Measurements from ENCODE around the gene ENAH.

The ENAH gene

GRCh38 chr1:225602590-225603206 lies 50.2 kb downstream of the ENAH start:
- DNase-seq (ENCODE audit: low spot score), result no peak

- no peak for DNase-seq (ENCODE audit: low spot score)
These were observed 50.9 kb downstream of the ENAH start for GRCh38 chr1:225601902-225602589.

GRCh38 chr1:225598847-225599246 lies 54.1 kb downstream of the ENAH start:
- no peak for DNase-seq (ENCODE audit: low spot score)

- DNase-seq (ENCODE audit: low spot score), result no peak
These were observed 54.9 kb downstream of the ENAH start for GRCh38 chr1:225597926-225598575.

- DNase-seq (ENCODE audit: low spot score), result no peak
These were observed 56.2 kb downstream of the ENAH start for GRCh38 chr1:225596736-225597135.

- no peak for DNase-seq (ENCODE audit: low spot score)
These were observed 56.9 kb downstream of the ENAH start for GRCh38 chr1:225595974-225596551.

- no peak for DNase-seq (ENCODE audit: low spot score)
These were observed 57.5 kb downstream of the ENAH start for GRCh38 chr1:225595452-225595851.

GRCh38 chr1:225593414-225593813 lies 59.5 kb downstream of the ENAH start:
- no peak for DNase-seq (ENCODE audit: low spot score)

GRCh38 chr1:225592362-225593025 lies 60.4 kb downstream of the ENAH start:
- DNase-seq (ENCODE audit: low spot score), result no peak

- no peak for DNase-seq (ENCODE audit: low spot score)
These were observed 65.6 kb downstream of the ENAH start for GRCh38 chr1:225587310-225587709.

GRCh38 chr1:225581186-225581585 lies 71.7 kb downstream of the ENAH start:
- no peak for DNase-seq (ENCODE audit: low spot score)

- no peak for DNase-seq (ENCODE audit: low spot score)
These were observed 72.5 kb downstream of the ENAH start for GRCh38 chr1:225580238-225581099.

GRCh38 chr1:225578251-225578977 lies 74.5 kb downstream of the ENAH start:
- DNase-seq (ENCODE audit: low spot score), result no peak

GRCh38 chr1:225577241-225577640 lies 75.7 kb downstream of the ENAH start:
- no peak for DNase-seq (ENCODE audit: low spot score)

GRCh38 chr1:225573216-225573615 lies 79.7 kb downstream of the ENAH start:
- DNase-seq (ENCODE audit: low spot score), result no peak

- no peak for DNase-seq (ENCODE audit: low spot score)
These were observed 80.5 kb downstream of the ENAH start for GRCh38 chr1:225572422-225572821.

GRCh38 chr1:225567789-225568188 lies 85.1 kb downstream of the ENAH start:
- no peak for DNase-seq (ENCODE audit: low spot score)

GRCh38 chr1:225565847-225566246 lies 87.1 kb downstream of the ENAH start:
- DNase-seq (ENCODE audit: low spot score), result no peak

- DNase-seq (ENCODE audit: low spot score), result no peak
These were observed 91.2 kb downstream of the ENAH start for GRCh38 chr1:225561675-225562074.

- no peak for DNase-seq (ENCODE audit: low spot score)
These were observed 93.0 kb downstream of the ENAH start for GRCh38 chr1:225559902-225560301.

GRCh38 chr1:225559326-225559725 lies 93.6 kb downstream of the ENAH start:
- DNase-seq (ENCODE audit: low spot score), result no peak

All from HuH-7.5 (cell line).